SK-N-SH (cell line): Measurements from ENCODE around the gene CLEC18A. TPM values are rescaled to one million over a fixed set of nuclear protein-coding genes. Genes with fewer than 3 reads are reported as not detected.

Experiments used
- CTCF ChIA-PET: fragments of 300-600, 350-600 bp; formaldehyde crosslinking; extraction: SDS; loops from one replicate; lab custom pipeline; 2021; lab: Yijun Ruan, JAX
- POLR2A ChIA-PET: fragments of 350-600 bp; sonication (Branson Sonifier 250); formaldehyde crosslinking; extraction: SDS; loops from one replicate; lab custom pipeline; 2020; ENCODE audit warnings: antibody characterized with exemption, inconsistent platforms; lab: Yijun Ruan, JAX
- DNase-seq: peaks from one replicate; pipeline ENCODE4 v3.0.0; 2012
- H2AFZ ChIP-seq: fragments of 200-600 bp; sonication (generic); 2 replicates; pipeline ENCODE4 v1.8.1; 2016; ENCODE audit warnings: antibody characterized with exemption, mild to moderate bottlenecking, low read depth
- H3F3A ChIP-seq: fragments of 200-600 bp; sonication (generic); replicated peaks from 2 replicates; pipeline ENCODE3; 2016; ENCODE audit warnings: antibody characterized with exemption, mild to moderate bottlenecking; ENCODE audit not compliant: insufficient read depth
- H3K27ac ChIP-seq, 2 experiments: fragments of 200-500 bp in 1 of 2; fragments of 200-600 bp in 1 of 2; sonication (Bioruptor generic) in 1 of 2; sonication (generic), shearing (Covaris generic) in 1 of 2; 2 replicates each; pipeline versions ENCODE4 v1.5.1 to v1.6.1; 2014 to 2016; ENCODE audit warnings: low read depth in 2 of 2, inconsistent platforms in 1 of 2, low read length in 1 of 2, mild to moderate bottlenecking in 1 of 2, mixed read lengths in 1 of 2
- H3K27me3 ChIP-seq: fragments of 200-600 bp; sonication (generic), shearing (Covaris generic); 2 replicates; pipeline ENCODE4 v1.6.1; 2016; ENCODE audit warnings: mixed run types; ENCODE audit not compliant: insufficient read depth
- H3K36me3 ChIP-seq, 2 experiments: fragments of 200-500 bp in 1 of 2; fragments of 200-600 bp in 1 of 2; sonication (Bioruptor generic) in 1 of 2; sonication (generic) in 1 of 2; replicated peaks in 1 of 2; 2 replicates each; pipeline versions ENCODE3 to v1.5.1; 2014 to 2016; ENCODE audit warnings: low read length in 1 of 2, mild to moderate bottlenecking in 1 of 2; ENCODE audit not compliant: insufficient read depth in 2 of 2, control insufficient read depth in 1 of 2
- H3K4me1 ChIP-seq, 2 experiments: fragments of 200-500 bp in 1 of 2; fragments of 200-600 bp in 1 of 2; sonication (Bioruptor generic) in 1 of 2; sonication (generic), shearing (Covaris generic) in 1 of 2; 2 replicates each; pipeline versions ENCODE4 v1.5.1 to v1.6.1; 2014 to 2016; ENCODE audit warnings: low read depth in 1 of 2, low read length in 1 of 2, mixed run types in 1 of 2; ENCODE audit not compliant: insufficient read depth in 2 of 2, control insufficient read depth in 1 of 2
- H3K4me2 ChIP-seq: fragments of 200-600 bp; sonication (generic), shearing (Covaris generic); 2 replicates; pipeline ENCODE4 v1.6.1; 2017; ENCODE audit warnings: mixed run types
- H3K4me3 ChIP-seq, 2 experiments: fragments of 200-500 bp in 1 of 2; fragments of 200-600 bp in 1 of 2; sonication (Bioruptor generic) in 1 of 2; sonication (generic), shearing (Covaris generic) in 1 of 2; 2 replicates each; pipeline versions ENCODE4 v1.5.1 to v1.8.1; 2014 to 2016; ENCODE audit warnings: low read depth in 2 of 2, inconsistent platforms in 1 of 2, low read length in 1 of 2, mild to moderate bottlenecking in 1 of 2, mixed read lengths in 1 of 2, moderate library complexity in 1 of 2
- H3K79me2 ChIP-seq: fragments of 200-600 bp; sonication (generic); 2 replicates; pipeline ENCODE4 v1.8.1; 2017; ENCODE audit warnings: mild to moderate bottlenecking; ENCODE audit not compliant: insufficient read depth
- H3K9ac ChIP-seq: fragments of 200-600 bp; sonication (generic); 2 replicates; pipeline ENCODE4 v1.6.1; 2017; ENCODE audit warnings: mixed run types
- H3K9me2 ChIP-seq: fragments of 200-600 bp; sonication (generic); 2 replicates; pipeline ENCODE4 v1.6.1; 2017; ENCODE audit warnings: mixed run types
- H3K9me3 ChIP-seq: fragments of 200-600 bp; sonication (generic); 2 replicates; pipeline ENCODE4 v1.6.1; 2017; ENCODE audit warnings: mixed run types, mild to moderate bottlenecking, moderate library complexity
- H4K20me1 ChIP-seq: fragments of 200-600 bp; sonication (generic); 2 replicates; pipeline ENCODE4 v1.6.1; 2017; ENCODE audit warnings: mild to moderate bottlenecking, mixed run types; ENCODE audit not compliant: insufficient read depth
- EP300 ChIP-seq, 2 experiments: IDR thresholded peaks; 2 replicates each; pipeline versions ENCODE4 v1.4.0 to v1.6.1; 2012; ENCODE audit warnings: borderline replicate concordance in 1 of 2, low read depth in 1 of 2, low read length in 1 of 2
- FOXM1 ChIP-seq: IDR thresholded peaks from 2 replicates; pipeline ENCODE4 v1.4.0; 2012; ENCODE audit warnings: low read depth, mild to moderate bottlenecking
- GABPA ChIP-seq: IDR thresholded peaks from 2 replicates; pipeline ENCODE4 v1.4.0; 2012; ENCODE audit warnings: low read depth, mild to moderate bottlenecking
- JUND ChIP-seq: IDR thresholded peaks from 2 replicates; pipeline ENCODE4 v1.4.0; 2012
- MXI1 ChIP-seq: IDR thresholded peaks from 2 replicates; pipeline ENCODE4 v1.6.1; 2012; ENCODE audit warnings: mild to moderate bottlenecking, low read depth, low read length, improper control_type of control experiment
- SIN3A ChIP-seq: IDR thresholded peaks from 2 replicates; pipeline ENCODE4 v1.6.1; 2012; ENCODE audit warnings: low read depth, mild to moderate bottlenecking, low read length, moderate library complexity, borderline replicate concordance
- WGBS: methylation state at CpG from one replicate; pipeline ENCODE4 v1.1.6; 2017; ENCODE audit warnings: low lambda C conversion rate; 5-methylcytosine and 5-hydroxymethylcytosine counted together
- polyA plus RNA-seq, 3 experiments: library from polyadenylated mRNA; depleted of rRNA; stranded (reverse); fragments of >200 nt; gene quantifications; 2 replicates each; pipeline ENCODE4 v1.2.3, GENCODE V29; 2012
- TF ChIP-seq, protein P1 (sequence below): IDR thresholded peaks from 2 replicates; pipeline ENCODE4 v1.6.1; 2012; ENCODE audit warnings: mild to moderate bottlenecking, low read depth, low read length, moderate library complexity
- TF ChIP-seq, protein P2 (sequence below): IDR thresholded peaks from 2 replicates; pipeline ENCODE4 v1.4.0; 2012; ENCODE audit warnings: low read depth, borderline replicate concordance
- TF ChIP-seq, protein P3 (sequence below): IDR thresholded peaks from 2 replicates; pipeline ENCODE4; 2012

The CLEC18A gene
- polyA plus RNA-seq, 1 of the 3 experiments (the other 2 are of a cell fraction): 0.20 TPM

DNA sequence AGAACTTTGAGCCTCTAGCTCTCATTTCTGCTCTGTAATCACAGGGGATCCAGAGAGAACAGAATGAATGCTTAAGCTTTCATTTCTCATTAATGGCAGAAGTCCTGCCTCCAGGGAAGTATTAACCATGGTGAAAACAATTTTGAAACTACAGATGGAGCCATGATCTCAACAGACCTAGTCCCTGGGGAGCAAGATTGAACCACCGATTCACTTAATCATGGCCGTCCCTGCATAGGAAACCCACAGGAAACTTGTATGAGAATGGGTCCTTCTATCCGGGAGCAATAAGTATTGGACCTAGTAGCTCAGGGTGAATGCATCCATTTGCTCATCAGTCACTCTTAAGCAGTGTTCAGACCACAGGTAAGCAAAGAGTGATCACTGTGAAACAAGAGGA, 40.2 kb upstream of the CLEC18A start:
- WGBS: 57% methylated on average over 3 of the region's 3 CpGs
- Histone ChIP-seq H3K36me3 (peaks cover 4 to 6% of the 10 kb centered on the region in 2 experiments), H3K9ac (no peak overlapping the region), H3K27me3 (no peaks in the 10 kb centered on the region), H2AFZ (no peak overlapping the region), H3K9me2 (no peaks in the 10 kb centered on the region), H3K4me3 (no peak overlapping the region), H3K4me2 (no peak overlapping the region), H4K20me1 (no peaks in the 10 kb centered on the region), H3K4me1 (no peaks in the 10 kb centered on the region), H3K27ac (no peak overlapping the region), H3K9me3 (no peaks in the 10 kb centered on the region), H3F3A (peaks cover 3% of the 10 kb centered on the region), H3K79me2 (no peaks in the 10 kb centered on the region)
- CTCF ChIA-PET: interaction anchor here (1.2 to 1.4 kb wide), 2 partner anchors 10 to 19 kb away, joined by 3 to 4 read pairs; no protein-coding TSS in a partner anchor
- no peak for DNase-seq
- TF ChIP-seq MXI1 (no peak), EP300 (IDR thresholded peaks at IDR 0.05; ENCODE audit: borderline replicate concordance in 1 of 2, low read depth in 1 of 2, low read length in 1 of 2) (no peak), JUND (no peak), GABPA (no peak), SIN3A (no peak), FOXM1 (no peak)
- TF ChIP-seq, protein P1, sequence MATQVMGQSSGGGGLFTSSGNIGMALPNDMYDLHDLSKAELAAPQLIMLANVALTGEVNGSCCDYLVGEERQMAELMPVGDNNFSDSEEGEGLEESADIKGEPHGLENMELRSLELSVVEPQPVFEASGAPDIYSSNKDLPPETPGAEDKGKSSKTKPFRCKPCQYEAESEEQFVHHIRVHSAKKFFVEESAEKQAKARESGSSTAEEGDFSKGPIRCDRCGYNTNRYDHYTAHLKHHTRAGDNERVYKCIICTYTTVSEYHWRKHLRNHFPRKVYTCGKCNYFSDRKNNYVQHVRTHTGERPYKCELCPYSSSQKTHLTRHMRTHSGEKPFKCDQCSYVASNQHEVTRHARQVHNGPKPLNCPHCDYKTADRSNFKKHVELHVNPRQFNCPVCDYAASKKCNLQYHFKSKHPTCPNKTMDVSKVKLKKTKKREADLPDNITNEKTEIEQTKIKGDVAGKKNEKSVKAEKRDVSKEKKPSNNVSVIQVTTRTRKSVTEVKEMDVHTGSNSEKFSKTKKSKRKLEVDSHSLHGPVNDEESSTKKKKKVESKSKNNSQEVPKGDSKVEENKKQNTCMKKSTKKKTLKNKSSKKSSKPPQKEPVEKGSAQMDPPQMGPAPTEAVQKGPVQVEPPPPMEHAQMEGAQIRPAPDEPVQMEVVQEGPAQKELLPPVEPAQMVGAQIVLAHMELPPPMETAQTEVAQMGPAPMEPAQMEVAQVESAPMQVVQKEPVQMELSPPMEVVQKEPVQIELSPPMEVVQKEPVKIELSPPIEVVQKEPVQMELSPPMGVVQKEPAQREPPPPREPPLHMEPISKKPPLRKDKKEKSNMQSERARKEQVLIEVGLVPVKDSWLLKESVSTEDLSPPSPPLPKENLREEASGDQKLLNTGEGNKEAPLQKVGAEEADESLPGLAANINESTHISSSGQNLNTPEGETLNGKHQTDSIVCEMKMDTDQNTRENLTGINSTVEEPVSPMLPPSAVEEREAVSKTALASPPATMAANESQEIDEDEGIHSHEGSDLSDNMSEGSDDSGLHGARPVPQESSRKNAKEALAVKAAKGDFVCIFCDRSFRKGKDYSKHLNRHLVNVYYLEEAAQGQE: no peak
- TF ChIP-seq, protein P2, sequence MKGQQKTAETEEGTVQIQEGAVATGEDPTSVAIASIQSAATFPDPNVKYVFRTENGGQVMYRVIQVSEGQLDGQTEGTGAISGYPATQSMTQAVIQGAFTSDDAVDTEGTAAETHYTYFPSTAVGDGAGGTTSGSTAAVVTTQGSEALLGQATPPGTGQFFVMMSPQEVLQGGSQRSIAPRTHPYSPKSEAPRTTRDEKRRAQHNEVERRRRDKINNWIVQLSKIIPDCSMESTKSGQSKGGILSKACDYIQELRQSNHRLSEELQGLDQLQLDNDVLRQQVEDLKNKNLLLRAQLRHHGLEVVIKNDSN: no peak
- POLR2A ChIA-PET: no interaction called here

DNA sequence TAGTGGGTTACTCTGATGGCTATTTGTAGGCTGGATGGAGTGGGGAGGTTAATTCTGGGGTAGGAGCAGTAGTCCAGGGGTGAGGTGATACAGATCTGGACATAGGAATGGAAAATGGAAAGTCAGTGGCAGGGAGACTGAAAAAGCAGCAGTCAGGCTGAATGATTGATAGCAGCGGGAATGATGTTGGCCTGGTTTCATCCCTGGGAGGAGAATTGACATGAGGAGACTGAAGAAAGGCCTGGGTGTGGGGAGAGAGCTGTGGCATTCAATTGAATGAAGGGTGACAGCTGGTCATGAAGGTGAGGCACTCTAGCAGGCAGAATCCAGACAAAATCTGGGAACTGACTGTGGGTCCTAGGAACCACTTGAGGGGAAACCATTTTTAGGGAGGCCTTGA, 34.7 kb upstream of the CLEC18A start:
- Histone ChIP-seq H3K4me2 (no peak overlapping the region), H3K36me3 (no peaks in the 10 kb centered on the region), H3K27ac (no peak overlapping the region), H3K4me1 (peaks cover 0 to 6% of the 10 kb centered on the region in 2 experiments; a peak in 2 of 4 replicates), H3K4me3 (no peak overlapping the region), H3K9ac (no peak overlapping the region), H3K9me2 (no peaks in the 10 kb centered on the region), H3K9me3 (no peaks in the 10 kb centered on the region), H3K79me2 (no peaks in the 10 kb centered on the region), H3K27me3 (no peaks in the 10 kb centered on the region), H3F3A (peaks cover 15% of the 10 kb centered on the region), H4K20me1 (no peaks in the 10 kb centered on the region), H2AFZ (no peak overlapping the region)
- 95% methylated on average over 1 of the region's 1 CpG for WGBS
- POLR2A ChIA-PET: no interaction called here
- CTCF ChIA-PET: no interaction called here
- DNase-seq: no peak
- TF ChIP-seq, protein P3, sequence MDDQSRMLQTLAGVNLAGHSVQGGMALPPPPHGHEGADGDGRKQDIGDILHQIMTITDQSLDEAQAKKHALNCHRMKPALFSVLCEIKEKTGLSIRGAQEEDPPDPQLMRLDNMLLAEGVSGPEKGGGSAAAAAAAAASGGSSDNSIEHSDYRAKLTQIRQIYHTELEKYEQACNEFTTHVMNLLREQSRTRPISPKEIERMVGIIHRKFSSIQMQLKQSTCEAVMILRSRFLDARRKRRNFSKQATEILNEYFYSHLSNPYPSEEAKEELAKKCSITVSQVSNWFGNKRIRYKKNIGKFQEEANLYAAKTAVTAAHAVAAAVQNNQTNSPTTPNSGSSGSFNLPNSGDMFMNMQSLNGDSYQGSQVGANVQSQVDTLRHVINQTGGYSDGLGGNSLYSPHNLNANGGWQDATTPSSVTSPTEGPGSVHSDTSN: peak; percentile 37; the same call in 1 of the 2 replicates
- no peak for TF ChIP-seq SIN3A
